Spleen (tissue), 11 donors: ENCODE data around the gene JAZF1. TPM values are rescaled to one million over a fixed set of nuclear protein-coding genes. Genes with fewer than 3 reads are reported as not detected.
A peak's percentile ranks its signal among the peaks of the same experiment; 100 is the strongest.

Experiments
- DNase-seq: peaks from one replicate; pipeline ENCODE4 v3.0.0-alpha.2; 2020
- H3K27ac ChIP-seq, 8 donors: fragments of 200-600 bp; sonication (generic) in 7 of 8; 1 replicate in 4 of 8; 2 replicates in 4 of 8; pipeline versions ENCODE4 v1.5.0 to v1.8.0; 2016 to 2021; ENCODE audit warnings: inconsistent platforms in 4 of 8, mild to moderate bottlenecking in 4 of 8, moderate library complexity in 1 of 8
- H3K27me3 ChIP-seq, 7 donors: fragments of 200-600 bp; sonication (generic) in 6 of 7; replicated peaks in 1 of 7; 1 replicate in 4 of 7; 2 replicates in 3 of 7; pipeline versions ENCODE4 v1.5.0 to v1.8.0; 2016 to 2021; ENCODE audit warnings: inconsistent platforms in 3 of 7, mild to moderate bottlenecking in 1 of 7
- H3K36me3 ChIP-seq, 6 donors: fragments of 200-600 bp; sonication (generic) in 5 of 6; 1 replicate in 4 of 6; 2 replicates in 2 of 6; pipeline versions ENCODE4 v1.5.0 to v1.8.0; 2016 to 2021; ENCODE audit warnings: inconsistent platforms in 2 of 6
- H3K4me1 ChIP-seq, 6 donors: fragments of 200-600 bp; sonication (generic) in 5 of 6; 1 replicate in 3 of 6; 2 replicates in 3 of 6; pipeline versions ENCODE4 v1.5.0 to v1.8.0; 2016 to 2021; ENCODE audit warnings: inconsistent platforms in 3 of 6
- H3K4me3 ChIP-seq, 8 donors: fragments of 200-600 bp; sonication (generic) in 7 of 8; 1 replicate in 4 of 8; 2 replicates in 4 of 8; pipeline versions ENCODE4 v1.5.0 to v1.8.0; 2016 to 2021; ENCODE audit warnings: inconsistent platforms in 4 of 8, mild to moderate bottlenecking in 4 of 8, moderate library complexity in 2 of 8
- H3K9me3 ChIP-seq, 8 donors: fragments of 200-600 bp; sonication (generic) in 7 of 8; 1 replicate in 4 of 8; 2 replicates in 4 of 8; pipeline versions ENCODE4 v1.5.0 to v1.8.0; 2016 to 2021; ENCODE audit warnings: inconsistent platforms in 4 of 8
- POLR2A ChIP-seq, 3 donors: fragments of 450-650 bp; IDR thresholded peaks; one replicate each; pipeline ENCODE4 v1.5.1; 2017; ENCODE audit warnings: antibody characterized with exemption in 3 of 3, mild to moderate bottlenecking in 1 of 3
- POLR2AphosphoS5 ChIP-seq, 3 donors: sonication (generic); formaldehyde crosslinking; IDR thresholded peaks; one replicate each; pipeline ENCODE4 v1.5.1; 2017; ENCODE audit warnings: antibody characterized with exemption in 3 of 3
- whole genome bisulfite sequencing, 5 donors: extraction: QIAGEN DNeasy Blood & Tissue Kit in 3 of 5; methylation state at CpG; one replicate each; pipeline versions ENCODE4 v1.1.5 to v1.1.7; 2013 to 2018; 5-methylcytosine and 5-hydroxymethylcytosine counted together
- intact Hi-C: fragments of 100-400 bp; cut with DNase I; formaldehyde crosslinking; loops from one replicate; pipeline ENCODE4 v1.15.0; 2023; ENCODE audit warnings: low total_unique reads
- polyA plus RNA-seq, 3 donors: library from polyadenylated mRNA; stranded (reverse); fragments of 200-250 nt; gene quantifications; one replicate each; pipeline ENCODE4 v1.2.1, GENCODE V29; 2013
- total RNA-seq, 7 donors: library from RNA; depleted of rRNA in 3 of 7; stranded (reverse); fragments of >200 nt in 3 of 7; fragmentation: NEBNext Ultra II Directional in 4 of 7; extraction: Animal tissue kit (Norgen Biotek cat#: 25700) in 4 of 7; gene quantifications; one replicate each; pipeline versions ENCODE4 v1.1.0 to v1.2.1, GENCODE V29; 2016 to 2021
- TF ChIP-seq, protein P1 (sequence below), 11 experiments: fragments of 200-600 bp in 7 of 11; fragments of 450-650 bp in 4 of 11; sonication (generic) in 4 of 11; IDR thresholded peaks in 8 of 11; conservative IDR thresholded peaks in 3 of 11; 1 replicate in 7 of 11; 2 replicates in 4 of 11; pipeline versions ENCODE4 v1.4.0 to v1.8.0; 2016 to 2021; ENCODE audit warnings: antibody characterized with exemption in 11 of 11, inconsistent platforms in 4 of 11, mild to moderate bottlenecking in 1 of 11
- donor health status: healthy with polysubstance abuse.
- donor health status: DM: no; HTN: no; CAD: no; lungs with moderate emphysema.
- donor health status: DM: no; HTN: no; CAD: no.
- donor health status: Bipolar disorder and iron deficiency.
- donor health status: healthy.
- donor health status: DM: no; HTN: no; CAD: no.
- donor health status: DM: yes; HTN: yes; CAD: no.

The JAZF1 gene
- total and polyA plus RNA-seq, 10 donors: 13.5 to 33.8 (median 24.7) TPM

DNA sequence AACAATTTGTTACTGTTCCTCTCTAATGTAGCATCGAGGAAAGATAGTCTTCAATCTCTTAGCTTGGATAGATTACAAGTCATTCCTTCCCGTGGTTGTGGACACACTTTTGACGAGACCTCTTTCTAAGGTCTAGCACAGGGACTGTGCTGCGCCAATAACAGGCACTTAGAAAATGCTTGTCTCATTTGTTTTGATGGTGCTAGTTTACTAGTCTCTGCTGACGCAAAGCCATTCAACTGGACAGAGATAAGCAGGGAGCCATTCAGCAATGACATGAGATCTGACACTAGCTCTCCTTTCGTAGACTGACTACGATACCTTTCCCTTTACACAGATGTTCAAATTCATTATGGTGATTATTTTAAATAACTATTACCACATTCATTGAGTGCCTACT lies 6.4 kb upstream of the JAZF1 start:
- Histone ChIP-seq H3K27me3 (no peaks in the 10 kb centered on the region), H3K27ac (no peak overlapping the region), H3K4me1 (peaks cover under 1 to 47% (median 34%) of the 10 kb centered on the region in 6 donors), H3K36me3 (no peaks in the 10 kb centered on the region), H3K4me3 (no peak overlapping the region), H3K9me3 (no peaks in the 10 kb centered on the region)
- intact Hi-C loops: no loop called here
- 80 to 90% (median 86%) methylated on average over 7 of the region's 7 CpGs for WGBS, 5 donors
- DNase-seq: no peak
- TF ChIP-seq, protein P1, sequence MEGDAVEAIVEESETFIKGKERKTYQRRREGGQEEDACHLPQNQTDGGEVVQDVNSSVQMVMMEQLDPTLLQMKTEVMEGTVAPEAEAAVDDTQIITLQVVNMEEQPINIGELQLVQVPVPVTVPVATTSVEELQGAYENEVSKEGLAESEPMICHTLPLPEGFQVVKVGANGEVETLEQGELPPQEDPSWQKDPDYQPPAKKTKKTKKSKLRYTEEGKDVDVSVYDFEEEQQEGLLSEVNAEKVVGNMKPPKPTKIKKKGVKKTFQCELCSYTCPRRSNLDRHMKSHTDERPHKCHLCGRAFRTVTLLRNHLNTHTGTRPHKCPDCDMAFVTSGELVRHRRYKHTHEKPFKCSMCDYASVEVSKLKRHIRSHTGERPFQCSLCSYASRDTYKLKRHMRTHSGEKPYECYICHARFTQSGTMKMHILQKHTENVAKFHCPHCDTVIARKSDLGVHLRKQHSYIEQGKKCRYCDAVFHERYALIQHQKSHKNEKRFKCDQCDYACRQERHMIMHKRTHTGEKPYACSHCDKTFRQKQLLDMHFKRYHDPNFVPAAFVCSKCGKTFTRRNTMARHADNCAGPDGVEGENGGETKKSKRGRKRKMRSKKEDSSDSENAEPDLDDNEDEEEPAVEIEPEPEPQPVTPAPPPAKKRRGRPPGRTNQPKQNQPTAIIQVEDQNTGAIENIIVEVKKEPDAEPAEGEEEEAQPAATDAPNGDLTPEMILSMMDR (IDR thresholded peaks at IDR 0.05 in 8 of 11, conservative IDR thresholded peaks at IDR 0.05 in 3 of 11): no peak
- TF ChIP-seq POLR2A (IDR thresholded peaks at IDR 0.05) (no peak), POLR2AphosphoS5 (IDR thresholded peaks at IDR 0.05) (no peak)

DNA sequence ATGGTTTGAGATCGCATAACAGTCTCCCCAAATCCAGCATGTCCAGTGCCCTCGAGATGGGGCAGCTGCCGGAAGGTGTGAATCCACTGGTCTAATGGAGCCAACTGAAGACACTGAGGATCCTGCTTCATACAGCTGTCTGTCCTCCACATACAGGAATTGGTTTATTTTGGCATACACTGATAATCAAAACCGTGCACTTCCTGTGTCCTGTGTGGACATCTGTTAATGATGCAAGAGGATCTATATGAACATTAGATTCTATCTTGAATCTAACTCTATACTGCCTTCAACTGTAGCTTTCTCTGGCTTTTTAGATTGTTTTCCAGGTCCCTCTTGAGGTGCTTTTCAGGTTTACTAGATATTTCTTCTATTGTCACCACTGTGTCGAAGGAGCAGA lies 3.0 kb upstream of the JAZF1 start:
- WGBS, 5 donors: 75 to 88% (median 81%) methylated on average over 5 of the region's 5 CpGs
- Histone ChIP-seq H3K4me3 (no peak overlapping the region), H3K4me1 (peaks cover 9 to 41% (median 31%) of the 10 kb centered on the region in 6 donors), H3K27me3 (no peaks in the 10 kb centered on the region), H3K9me3 (no peaks in the 10 kb centered on the region), H3K27ac (no peak overlapping the region), H3K36me3 (no peaks in the 10 kb centered on the region)
- TF ChIP-seq POLR2A (IDR thresholded peaks at IDR 0.05) (no peak), POLR2AphosphoS5 (IDR thresholded peaks at IDR 0.05) (no peak)
- TF ChIP-seq, protein P1 (IDR thresholded peaks at IDR 0.05 in 8 of 11, conservative IDR thresholded peaks at IDR 0.05 in 3 of 11): no peak
- intact Hi-C loops: no loop called here
- no peak for DNase-seq

DNA sequence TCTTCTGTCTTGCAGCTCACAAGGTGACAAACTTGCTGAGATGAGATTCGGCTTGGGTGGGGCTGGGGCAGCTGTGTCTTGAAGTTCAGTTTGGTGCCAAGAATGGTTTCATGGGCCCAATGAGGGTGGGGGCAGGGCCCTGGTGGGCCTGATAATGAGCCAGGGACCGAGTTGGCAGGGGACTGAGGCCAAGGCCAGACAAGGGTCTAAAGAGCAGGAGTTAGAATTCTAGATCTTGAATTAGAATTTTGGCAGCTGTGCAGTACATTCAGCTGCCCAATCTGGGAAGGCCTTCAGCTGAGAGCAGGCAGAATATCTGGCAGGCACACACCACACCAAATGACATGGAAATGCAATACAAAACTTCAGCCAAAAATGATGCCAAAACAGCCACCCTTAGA lies 1.5 kb upstream of the JAZF1 start:
- 43 to 72% (median 54%) methylated on average over 2 of the region's 2 CpGs for WGBS, 5 donors
- no peak for TF ChIP-seq POLR2AphosphoS5 (IDR thresholded peaks at IDR 0.05)
- TF ChIP-seq, protein P1 (IDR thresholded peaks at IDR 0.05 in 8 of 11, conservative IDR thresholded peaks at IDR 0.05 in 3 of 11): no peak
- TF ChIP-seq POLR2A (IDR thresholded peaks at IDR 0.05): no peak
- H3K4me3 ChIP-seq: no peak overlapping the region
- no peak for DNase-seq
- no peaks in the 10 kb centered on the region for H3K9me3 ChIP-seq
- no peaks in the 10 kb centered on the region for H3K27me3 ChIP-seq
- no peaks in the 10 kb centered on the region for H3K36me3 ChIP-seq
- peak overlapping the region in 5 of 8 donors; percentile 20 to 65 (median 29) for H3K27ac ChIP-seq
- intact Hi-C loops: no loop called here
- H3K4me1 ChIP-seq: peaks cover 14 to 57% (median 46%) of the 10 kb centered on the region in 6 donors

DNA sequence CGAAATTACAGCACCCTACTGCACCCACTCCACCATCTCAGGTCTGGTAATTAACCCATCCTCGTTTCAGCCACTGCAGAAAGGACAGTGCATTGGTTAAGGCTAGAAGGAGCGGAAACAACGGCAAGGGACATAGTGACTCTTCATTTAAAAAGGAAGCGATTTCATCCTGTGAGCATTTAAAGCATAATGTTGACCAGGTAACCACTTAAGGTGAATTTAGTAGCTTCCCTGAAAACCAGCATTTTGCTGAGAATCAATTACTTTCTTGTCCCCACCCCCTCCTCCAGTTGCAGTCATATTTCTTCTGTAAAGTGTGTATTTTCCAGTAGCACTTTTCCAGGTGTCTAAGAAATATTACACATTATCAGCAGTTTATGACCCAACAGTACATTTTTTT lies 821 bp upstream of the JAZF1 start:
- peak overlapping the region in 6 of 8 donors; percentile 83 to 93 (median 89) for H3K27ac ChIP-seq
- WGBS, 5 donors: 80 to 92% (median 87%) methylated on average over 5 of the region's 5 CpGs
- intact Hi-C loops: no loop called here

More for the DNA sequence above, 821 bp upstream of the JAZF1 start:
- no peak for DNase-seq
- no peak for TF ChIP-seq POLR2AphosphoS5 (IDR thresholded peaks at IDR 0.05)
- TF ChIP-seq, protein P1 (IDR thresholded peaks at IDR 0.05 in 8 of 11, conservative IDR thresholded peaks at IDR 0.05 in 3 of 11): no peak
- TF ChIP-seq POLR2A (IDR thresholded peaks at IDR 0.05): no peak
- no peaks in the 10 kb centered on the region for H3K9me3 ChIP-seq
- H3K27me3 ChIP-seq: no peaks in the 10 kb centered on the region
- H3K4me3 ChIP-seq: peak overlapping the region in 1 of 8 donors; percentile 82
- H3K36me3 ChIP-seq: no peaks in the 10 kb centered on the region
- H3K4me1 ChIP-seq: peaks cover 18 to 63% (median 51%) of the 10 kb centered on the region in 6 donors
